Mononuclear cell (primary cell): ENCODE measurements around the gene SPTB. TPM values are rescaled to one million over a fixed set of nuclear protein-coding genes. Genes with fewer than 3 reads are reported as not detected.
"Not testable (repeated sequence)": the region's sequence is repeated elsewhere in the genome, so short reads cannot be mapped to it uniquely, and the experiment has no call there.

Source experiments
- H3K27me3 ChIP-seq: 2 replicates; pipeline ENCODE4 v1.6.0; 2011; ENCODE audit warnings: low read length, control low read depth; ENCODE audit not compliant: insufficient read depth
- H3K4me1 ChIP-seq: 2 replicates; pipeline ENCODE4 v1.5.1; 2011; ENCODE audit warnings: mild to moderate bottlenecking, low read length, control low read depth; ENCODE audit not compliant: insufficient read depth
- H3K4me3 ChIP-seq: 2 replicates; pipeline ENCODE4 v1.5.1; 2011; ENCODE audit warnings: mild to moderate bottlenecking, low read length, moderate library complexity
- H3K9me3 ChIP-seq: 2 replicates; pipeline ENCODE4 v1.5.1; 2011; ENCODE audit warnings: low read depth, mild to moderate bottlenecking, control low read depth, low read length
- total RNA-seq: library from RNA; depleted of rRNA; stranded (reverse); fragments of >200 nt; gene quantifications from one replicate; pipeline ENCODE4 v1.2.3, GENCODE V29; 2012

Gene SPTB
- total RNA-seq, 1 donor = 1.5 TPM

- H3K27me3 ChIP-seq, H3K4me3 ChIP-seq, H3K4me1 ChIP-seq, H3K9me3 ChIP-seq: not testable (repeated sequence)
These were observed 74.1 kb downstream of the SPTB start for GRCh38 chr14:64805646-64806045.

DNA sequence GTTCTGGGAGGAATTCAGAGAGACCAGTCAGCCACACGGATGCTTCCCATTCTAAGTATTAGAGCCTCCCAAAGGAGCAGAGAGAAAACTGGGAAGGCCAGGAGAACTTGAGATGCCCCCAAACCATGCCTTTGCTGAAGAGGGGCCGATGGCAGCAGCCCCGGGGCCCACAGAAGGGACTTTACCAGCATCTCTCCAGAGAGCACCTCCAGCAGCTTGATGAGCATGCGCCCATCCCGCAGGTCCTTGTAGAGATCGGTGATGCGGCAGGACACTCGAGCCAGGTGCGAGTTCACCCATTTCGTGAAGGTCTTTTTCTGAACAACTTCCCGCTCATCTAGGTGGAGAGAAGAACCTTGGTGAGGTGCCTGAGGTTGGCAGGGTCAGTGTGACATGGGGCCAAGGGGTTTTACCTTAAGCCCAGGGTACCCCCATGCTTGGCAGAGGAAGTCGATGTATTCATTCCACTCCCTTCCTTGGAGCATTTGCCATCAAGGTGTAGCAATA is 74.9 kb downstream of the SPTB start:
- Histone ChIP-seq H3K4me3 (no peak overlapping the region), H3K9me3 (no peaks in the 10 kb centered on the region), H3K27me3 (no peaks in the 10 kb centered on the region), H3K4me1 (no peaks in the 10 kb centered on the region)

GRCh38 chr14:64801800-64802199 is 77.9 kb downstream of the SPTB start:
- H3K4me1 ChIP-seq = no peaks in the 10 kb centered on the region
- no peak overlapping the region for H3K4me3 ChIP-seq
- no peaks in the 10 kb centered on the region for H3K27me3 ChIP-seq
- no peaks in the 10 kb centered on the region for H3K9me3 ChIP-seq

DNA sequence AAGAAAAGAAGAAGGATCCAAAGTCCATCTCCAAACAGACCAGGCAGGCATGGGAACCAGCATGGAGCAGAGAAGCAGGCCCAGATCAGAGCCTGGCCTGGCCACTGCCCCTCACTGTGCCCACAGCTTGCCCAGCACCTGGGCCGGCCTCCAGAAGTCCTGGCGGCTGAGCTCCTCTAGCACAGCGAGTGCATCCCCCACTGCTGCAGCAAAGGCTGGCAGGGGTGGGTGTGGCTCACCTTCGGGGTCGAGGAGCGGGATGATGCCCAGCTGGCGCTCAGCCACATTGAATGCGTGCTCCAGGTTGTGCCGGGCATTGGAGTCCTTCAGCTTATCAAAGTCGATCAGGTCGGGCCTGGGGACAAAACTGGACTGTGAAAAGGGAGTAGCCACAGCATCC is 78.7 kb downstream of the SPTB start:
- Histone ChIP-seq H3K27me3 (no peaks in the 10 kb centered on the region), H3K9me3 (no peaks in the 10 kb centered on the region), H3K4me1 (no peaks in the 10 kb centered on the region), H3K4me3 (no peak overlapping the region)

GRCh38 chr14:64800000-64800399 is 79.7 kb downstream of the SPTB start:
- H3K27me3 ChIP-seq = no peaks in the 10 kb centered on the region
- no peaks in the 10 kb centered on the region for H3K4me1 ChIP-seq
- no peaks in the 10 kb centered on the region for H3K9me3 ChIP-seq
- no peak overlapping the region for H3K4me3 ChIP-seq

- Histone ChIP-seq H3K4me1 (no peaks in the 10 kb centered on the region), H3K9me3 (no peaks in the 10 kb centered on the region), H3K27me3 (no peaks in the 10 kb centered on the region), H3K4me3 (no peak overlapping the region)
These were observed 80.2 kb downstream of the SPTB start for GRCh38 chr14:64799555-64799954.

DNA sequence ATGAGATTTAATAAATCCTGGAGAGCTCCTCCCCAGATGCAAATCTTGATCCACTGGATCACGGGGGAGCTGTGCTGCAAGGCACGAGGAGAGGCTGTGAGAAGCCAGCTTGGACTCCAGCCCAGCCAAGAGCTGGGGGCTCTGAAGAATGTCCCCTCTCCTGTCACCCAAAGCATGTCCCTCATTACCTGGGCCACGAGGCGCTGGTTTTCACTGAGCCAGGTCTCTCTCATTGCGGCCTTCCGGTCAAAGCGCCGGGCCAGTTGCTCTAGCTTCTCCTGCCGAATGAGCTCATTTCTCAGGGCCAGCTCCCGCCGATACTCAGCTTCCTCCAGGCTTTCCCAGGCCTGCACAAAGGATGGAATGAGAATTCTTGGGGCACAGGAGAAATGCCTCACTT is 83.3 kb downstream of the SPTB start:
- Histone ChIP-seq H3K4me1 (no peaks in the 10 kb centered on the region), H3K4me3 (no peak overlapping the region), H3K9me3 (no peaks in the 10 kb centered on the region), H3K27me3 (no peaks in the 10 kb centered on the region)

DNA sequence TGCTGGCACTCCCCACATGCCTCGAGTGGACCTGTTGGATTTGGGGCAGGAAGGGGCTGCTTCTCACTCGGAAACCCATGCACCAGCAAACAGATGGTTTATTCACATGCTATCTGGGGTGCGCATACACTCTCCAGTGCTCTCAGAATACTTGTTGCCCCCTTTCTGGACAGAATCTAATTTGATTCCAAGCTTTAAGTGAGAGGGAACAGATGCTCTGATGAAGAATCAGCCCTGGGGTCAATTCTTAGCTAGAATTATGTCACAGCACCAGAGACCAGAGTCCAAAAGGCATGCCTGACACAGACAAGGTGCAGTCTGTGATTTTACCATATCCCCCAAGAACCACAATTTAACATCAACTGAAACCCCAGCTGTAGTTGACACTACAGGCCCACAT is 83.8 kb downstream of the SPTB start:
- no peaks in the 10 kb centered on the region for H3K27me3 ChIP-seq

GRCh38 chr14:64795211-64795610 is 84.5 kb downstream of the SPTB start:
- Histone ChIP-seq H3K9me3 (no peaks in the 10 kb centered on the region), H3K4me1 (no peaks in the 10 kb centered on the region), H3K4me3 (no peak overlapping the region), H3K27me3 (no peaks in the 10 kb centered on the region)

More for the DNA sequence above, 83.8 kb downstream of the SPTB start:
- no peak overlapping the region for H3K4me3 ChIP-seq
- no peaks in the 10 kb centered on the region for H3K4me1 ChIP-seq
- H3K9me3 ChIP-seq = no peaks in the 10 kb centered on the region

DNA sequence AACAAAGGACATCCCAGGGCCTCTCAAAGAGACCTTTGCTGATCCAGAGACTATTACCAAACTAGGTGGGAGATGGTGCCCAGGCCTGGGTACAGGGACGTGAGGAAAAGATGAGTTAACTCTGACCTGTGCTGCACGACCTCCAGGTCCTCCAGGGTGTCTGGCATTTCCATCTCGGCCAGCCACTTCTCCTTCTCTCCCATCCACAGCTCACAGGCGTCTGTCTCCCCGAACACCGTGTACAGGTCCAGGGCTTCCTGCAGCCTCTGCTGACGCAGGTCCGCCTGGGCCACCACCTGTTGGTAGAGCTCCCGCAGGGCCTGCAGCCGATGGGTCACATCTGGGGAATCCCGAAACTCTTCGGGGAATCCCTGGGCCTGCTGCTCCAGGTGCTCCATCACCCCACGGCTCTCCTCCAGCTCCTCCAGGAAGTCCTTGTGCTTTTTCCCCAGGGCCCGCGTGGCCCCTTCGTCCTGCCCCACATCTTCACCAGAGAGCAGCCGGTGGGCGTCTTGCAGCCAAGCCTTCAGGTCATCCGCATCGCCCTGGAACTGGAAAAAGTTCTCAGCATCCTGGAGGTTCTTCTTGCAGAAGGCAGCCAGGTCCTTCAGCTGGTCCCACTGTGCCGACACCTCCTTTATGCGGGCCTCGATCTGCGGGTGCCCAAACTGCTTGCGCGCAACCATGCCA is 86.7 kb downstream of the SPTB start:
- H3K27me3 ChIP-seq = no peaks in the 10 kb centered on the region
- no peaks in the 10 kb centered on the region for H3K4me1 ChIP-seq
- no peaks in the 10 kb centered on the region for H3K9me3 ChIP-seq
- H3K4me3 ChIP-seq = no peak overlapping the region

DNA sequence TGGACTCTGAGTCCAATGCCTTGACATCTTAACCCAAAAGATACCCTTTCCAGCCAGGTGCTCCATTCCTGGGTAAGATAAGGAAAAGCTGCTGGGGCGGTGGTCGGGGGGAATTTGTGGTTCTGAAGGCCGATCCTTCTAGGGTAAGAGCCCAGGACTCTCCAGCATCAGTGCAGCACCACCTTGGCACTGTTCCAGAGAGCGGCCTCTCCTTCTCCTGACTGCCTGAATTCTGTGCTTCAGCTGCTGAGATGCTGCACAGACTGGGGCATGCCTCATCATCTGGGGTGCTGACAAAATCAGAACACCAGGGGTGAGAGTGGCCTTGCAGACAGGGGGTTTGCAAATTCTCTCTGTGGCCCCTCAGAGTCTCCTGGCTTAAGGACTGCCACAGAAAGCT is 87.5 kb downstream of the SPTB start:
- Histone ChIP-seq H3K4me1 (no peaks in the 10 kb centered on the region), H3K4me3 (no peak overlapping the region), H3K27me3 (no peaks in the 10 kb centered on the region), H3K9me3 (no peaks in the 10 kb centered on the region)

DNA sequence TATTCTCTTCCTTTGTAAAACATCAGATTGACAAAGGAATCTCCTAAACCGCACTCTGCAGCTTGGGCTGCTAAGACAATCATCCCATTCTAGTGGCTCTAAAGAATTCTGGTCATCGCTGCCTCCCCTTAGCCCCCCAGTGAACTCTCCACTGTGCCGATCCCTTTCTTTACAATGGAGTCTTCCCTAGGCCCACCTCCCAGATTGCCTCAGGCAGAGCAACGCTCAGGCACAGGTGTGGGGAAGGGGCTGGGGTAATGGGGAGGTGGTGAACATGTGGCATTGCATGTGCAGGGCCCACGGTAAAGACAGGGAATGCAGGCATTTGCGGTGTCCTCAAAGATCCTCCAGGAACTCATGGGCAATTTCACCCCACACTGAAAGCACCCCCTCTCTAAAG is 89.2 kb downstream of the SPTB start:
- H3K27me3 ChIP-seq = no peaks in the 10 kb centered on the region
- H3K4me1 ChIP-seq = no peaks in the 10 kb centered on the region
- no peak overlapping the region for H3K4me3 ChIP-seq
- no peaks in the 10 kb centered on the region for H3K9me3 ChIP-seq

- H3K4me3 ChIP-seq = no peak overlapping the region
- no peaks in the 10 kb centered on the region for H3K27me3 ChIP-seq
- H3K9me3 ChIP-seq = no peaks in the 10 kb centered on the region
- no peaks in the 10 kb centered on the region for H3K4me1 ChIP-seq
These were observed 90.0 kb downstream of the SPTB start for GRCh38 chr14:64789696-64790095.

GRCh38 chr14:64788706-64789105 is 91.0 kb downstream of the SPTB start:
- Histone ChIP-seq H3K9me3 (no peaks in the 10 kb centered on the region), H3K4me1 (no peaks in the 10 kb centered on the region), H3K27me3 (no peaks in the 10 kb centered on the region), H3K4me3 (no peak overlapping the region)

DNA sequence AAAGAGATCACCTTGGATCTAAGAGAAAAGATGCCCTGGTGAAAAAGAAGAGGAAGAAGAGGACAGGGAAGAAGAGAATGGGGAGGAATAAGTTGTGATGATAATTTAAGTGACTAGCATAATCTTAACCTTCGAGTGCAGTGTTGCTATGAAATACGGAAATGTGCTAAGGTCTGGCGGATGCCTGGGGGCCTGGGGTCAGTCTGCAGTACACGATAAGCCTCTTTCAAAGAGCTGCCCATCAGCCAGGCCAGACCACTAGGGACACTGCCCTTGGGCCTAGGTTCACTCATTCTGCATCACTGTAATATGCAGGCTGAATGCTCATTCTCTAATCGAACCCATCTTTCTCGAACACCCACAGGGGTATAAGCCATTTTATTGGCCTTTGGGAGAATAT is 92.1 kb downstream of the SPTB start:
- Histone ChIP-seq H3K4me1 (no peaks in the 10 kb centered on the region), H3K4me3 (no peak overlapping the region), H3K27me3 (no peaks in the 10 kb centered on the region), H3K9me3 (no peaks in the 10 kb centered on the region)
